Right ventricle myocardium inferior (tissue), 1 donor: ENCODE data around the gene DIPK1B. TPM values are rescaled to one million over a fixed set of nuclear protein-coding genes. Genes with fewer than 3 reads are reported as not detected.
"Not testable (repeated sequence)": the region's sequence is repeated elsewhere in the genome, so short reads cannot be mapped to it uniquely, and the experiment has no call there.

Experiments used
- ATAC-seq: fragments of 200-7000 bp; cut with Tn5 transposase; one replicate; pipeline ENCODE4 v1.9.1; 2020; ENCODE audit warnings: mild to moderate bottlenecking, moderate library complexity
- DNase-seq: peaks from one replicate; pipeline ENCODE4 v3.0.0; 2021; ENCODE audit errors: missing footprints
- intact Hi-C: fragments of 100-400 bp; cut with DNase I; formaldehyde crosslinking; loops from one replicate; pipeline ENCODE4 v1.11.0; 2022
- microRNA-seq: library from miRNA; unstranded; fragments of <30 nt; microRNA quantifications from one replicate; pipeline ENCODE4 v1.2.0, GENCODE V29; 2020
- total RNA-seq: library from RNA; stranded (reverse); fragmentation: NEBNext Ultra II Directional; extraction: Animal tissue kit (Norgen Biotek cat#: 25700); gene quantifications from one replicate; pipeline ENCODE4 v1.2.1, GENCODE V29; 2021
- donor health status: DM: no; HTN: yes; CAD: no; lungs with severe emphysema.

The DIPK1B gene
- total RNA-seq, 1 donor from 2014 or later, result 16.4 TPM

DNA sequence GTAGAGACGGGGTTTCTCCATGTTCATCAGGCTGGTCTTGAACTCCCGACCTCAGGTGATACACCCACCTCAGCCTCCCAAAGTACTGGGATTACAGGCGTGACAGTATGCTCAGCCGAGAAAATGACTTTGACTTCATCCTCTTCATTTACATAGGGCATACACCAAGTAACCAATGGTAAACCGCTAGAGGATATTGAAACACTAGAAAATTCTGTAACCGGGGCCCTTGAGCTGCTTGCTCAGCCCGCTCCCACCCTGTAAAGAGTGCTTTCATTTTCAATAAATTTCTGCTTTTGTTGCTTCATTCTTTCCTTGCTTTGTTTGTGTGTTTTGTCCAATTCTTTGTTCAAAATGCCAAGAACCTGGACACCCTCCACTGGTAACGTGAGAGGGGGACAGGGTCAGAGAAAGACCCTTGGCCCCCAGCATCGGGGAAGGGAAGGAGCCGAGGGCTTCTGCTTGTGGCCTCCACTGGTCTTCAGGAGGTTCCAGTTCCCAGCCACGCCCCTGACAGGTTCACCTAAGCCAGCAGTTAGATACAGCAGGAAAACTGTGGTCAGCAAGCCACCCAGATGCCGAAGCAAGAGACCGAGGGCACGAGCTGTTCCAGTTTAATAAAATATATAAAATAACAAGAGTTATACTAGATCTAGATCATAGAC lies 53.5 kb downstream of the DIPK1B start:
- DNase-seq, ATAC-seq, intact Hi-C loops: not testable (repeated sequence)

DNA sequence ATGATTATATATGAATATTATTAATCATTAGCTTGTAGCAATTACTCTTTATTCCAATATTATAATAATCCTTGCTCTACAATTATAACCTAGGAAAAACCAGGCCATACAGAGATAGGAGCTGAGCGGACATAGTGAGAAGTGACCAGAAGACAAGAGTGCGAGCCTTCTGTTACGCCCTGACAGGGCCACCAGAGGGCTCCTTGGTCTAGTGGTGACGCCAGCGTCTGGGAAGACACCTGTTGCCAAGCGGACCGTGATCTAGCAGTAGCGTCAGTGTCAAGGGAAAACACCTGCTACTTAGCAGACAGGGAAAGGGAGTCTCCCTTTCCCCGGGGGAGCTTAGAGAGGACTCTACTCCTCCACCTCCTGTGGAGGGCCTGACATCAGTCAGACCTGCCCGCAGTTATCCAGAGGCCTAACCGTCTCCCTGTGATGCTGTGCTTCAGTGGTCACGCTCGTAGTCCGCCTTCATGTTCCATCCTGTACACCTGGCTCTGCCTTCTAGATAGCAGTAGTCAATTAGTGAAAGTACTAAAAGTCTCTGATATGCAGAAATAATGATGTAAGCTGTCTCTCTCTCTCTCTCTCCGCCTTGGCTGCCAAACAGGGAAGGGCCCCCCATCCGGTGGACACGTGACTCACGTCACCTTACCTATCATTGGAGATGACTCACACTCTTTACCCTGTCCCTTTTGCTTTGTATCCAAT lies 54.2 kb downstream of the DIPK1B start:
- peak; percentile 72 for DNase-seq
- intact Hi-C loops, ATAC-seq: not testable (repeated sequence)

DNA sequence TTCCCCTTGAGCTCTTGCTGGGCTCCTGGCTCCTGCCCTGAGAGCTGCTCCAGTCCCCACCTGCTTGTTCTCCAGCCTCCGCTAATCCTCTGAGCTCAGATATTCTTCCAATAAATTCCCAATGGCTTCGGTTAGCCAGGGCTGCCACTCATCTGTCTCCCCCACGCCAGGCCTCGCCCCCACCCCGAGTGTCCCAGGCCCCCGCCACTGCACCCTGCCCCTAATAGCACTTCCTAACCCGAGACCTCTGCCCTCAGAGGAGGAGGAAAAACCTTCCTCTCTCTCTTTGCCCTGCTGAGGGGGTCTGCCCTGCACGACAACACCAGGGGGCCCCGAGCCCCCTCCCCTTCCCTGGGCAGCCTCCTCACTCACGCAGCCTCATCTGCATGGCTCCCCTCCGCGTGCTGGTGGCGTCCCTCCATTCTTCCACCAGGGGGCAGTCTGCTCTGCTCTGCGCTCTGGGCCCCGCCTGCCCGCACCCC lies 57.4 kb downstream of the DIPK1B start:
- peak; percentile 47 for ATAC-seq
- DNase-seq, result no peak
- intact Hi-C loops, result no loop called here

DNA sequence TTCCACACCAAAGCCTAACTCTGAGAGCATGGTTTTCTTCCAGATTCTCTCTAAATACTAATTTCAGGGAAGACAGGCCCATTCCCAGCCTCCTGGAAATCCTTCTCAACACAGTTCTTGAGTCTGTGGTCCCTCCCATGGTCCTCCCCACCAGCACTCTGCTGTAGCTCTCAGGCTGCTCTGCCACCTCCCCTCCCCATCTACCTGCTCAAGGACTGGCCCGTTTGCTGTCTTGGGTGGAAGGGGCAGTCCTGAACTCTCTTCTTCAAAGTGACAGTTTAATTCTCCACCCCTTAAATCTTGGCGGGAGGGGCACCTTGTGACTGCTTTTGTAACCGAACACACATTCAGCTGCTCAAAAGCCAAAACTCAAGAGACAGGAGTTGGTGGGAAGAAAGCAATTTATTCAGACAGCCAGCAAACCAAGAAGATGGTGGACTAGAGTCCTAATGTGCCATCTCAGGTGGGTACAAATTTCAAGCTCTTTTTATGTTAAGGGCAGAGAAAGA lies 59.6 kb downstream of the DIPK1B start:
- intact Hi-C loops, result no loop called here
- DNase-seq (no peak), ATAC-seq (no peak)

DNA sequence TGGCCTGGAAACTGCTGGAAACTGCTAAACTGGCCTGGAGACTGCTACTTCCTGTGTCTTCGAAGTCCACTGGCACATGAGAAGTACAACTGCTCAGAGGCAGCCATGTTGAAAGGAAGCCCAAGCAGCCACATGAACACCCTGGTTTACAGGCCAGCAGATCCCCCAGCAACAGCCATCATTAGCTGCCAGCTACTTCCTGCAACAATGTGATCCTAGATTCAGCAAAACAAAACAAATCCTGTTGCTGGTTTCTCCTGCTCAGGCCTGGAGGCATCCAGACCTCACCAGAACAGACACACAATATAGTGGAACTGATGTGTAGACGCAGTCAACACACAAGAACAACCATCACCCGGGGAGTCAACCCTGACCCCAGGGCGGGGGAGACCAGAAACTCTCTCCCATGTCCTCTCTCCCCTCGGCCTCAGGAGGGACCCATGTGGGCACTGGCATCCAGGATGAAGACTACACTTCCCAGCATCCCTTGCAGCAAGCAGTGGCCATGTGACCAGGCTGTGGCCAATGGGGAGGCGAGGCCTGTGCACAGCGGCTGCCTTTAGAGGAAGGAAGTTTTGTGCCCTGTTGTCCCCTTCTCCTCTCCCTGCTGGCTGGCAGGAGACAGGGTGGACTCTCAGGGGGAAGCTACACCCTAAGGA lies 61.1 kb downstream of the DIPK1B start:
- DNase-seq (peak; percentile 77), ATAC-seq (peak; percentile 48)
- intact Hi-C loops, result no loop called here

Small RNAs within 50 kb of the gene (microRNA-seq; reads per million reads assigned to microRNA genes)
- gene MIR126 (222,270 reads per million, percentile 100 among the genes with 10 or more reads in this experiment), gene MIR6722 (not detected)

Other genes starting within 250 kb of the DIPK1B start
- 22.3 TPM for gene SEC16A, start 229.5 kb upstream of the DIPK1B start, total RNA-seq
- gene NOTCH1, start 166.5 kb upstream of the DIPK1B start, total RNA-seq, result 18.7 TPM
- gene EGFL7, start 49.7 kb upstream of the DIPK1B start, total RNA-seq, result 72.0 TPM
- 57.9 TPM for gene AGPAT2, start 25.1 kb upstream of the DIPK1B start, total RNA-seq
- 11.3 TPM for gene LCN10, start 30.4 kb downstream of the DIPK1B start, total RNA-seq
- 22.2 TPM for gene LCN6, start 36.0 kb downstream of the DIPK1B start, total RNA-seq
- not detected for gene LCN8, start 45.7 kb downstream of the DIPK1B start, total RNA-seq
- gene LCN15, start 51.9 kb downstream of the DIPK1B start, total RNA-seq, result 0.46 TPM
- gene TMEM141, start 78.8 kb downstream of the DIPK1B start, total RNA-seq, result 75.9 TPM
- 1.6 TPM for gene CCDC183, start 83.8 kb downstream of the DIPK1B start, total RNA-seq
- gene RABL6, start 95.4 kb downstream of the DIPK1B start, total RNA-seq, result 69.5 TPM
- 8.6 TPM for gene AJM1, start 129.9 kb downstream of the DIPK1B start, total RNA-seq
- gene PHPT1, start 136.8 kb downstream of the DIPK1B start, total RNA-seq, result 358 TPM
- 12.8 TPM for gene MAMDC4, start 139.8 kb downstream of the DIPK1B start, total RNA-seq
- 358 TPM for gene EDF1, start 153.7 kb downstream of the DIPK1B start, total RNA-seq
- 12.6 TPM for gene TRAF2, start 173.9 kb downstream of the DIPK1B start, total RNA-seq
- 143 TPM for gene FBXW5, start 232.2 kb downstream of the DIPK1B start, total RNA-seq
- gene C8G, start 232.7 kb downstream of the DIPK1B start, total RNA-seq, result 1.3 TPM
- 2.9 TPM for gene LCN12, start 239.7 kb downstream of the DIPK1B start, total RNA-seq